Measurements from ENCODE around the gene MED25. TPM values are rescaled to one million over a fixed set of nuclear protein-coding genes. Genes with fewer than 3 reads are reported as not detected.

MED25 gene
- polyA plus RNA-seq, 1 donor from 2014 or later, result 18.9 TPM

GRCh38 chr19:49880162-49880869 lies 62.2 kb downstream of the MED25 start:
- Histone ChIP-seq H3K27me3 (ENCODE audit: insufficient read depth, low read depth, low read length) (no peaks in the 10 kb centered on the region), H3K27ac (ENCODE audit: low read length) (no peak overlapping the region), H3K9me2 (ENCODE audit: insufficient read depth, low read length) (no peaks in the 10 kb centered on the region), H3K4me3 (ENCODE audit: low read length) (no peak overlapping the region), H3K79me2 (replicated peaks; ENCODE audit: insufficient read depth, low read length) (peaks cover 8% of the 10 kb centered on the region), H4K20me1 (ENCODE audit: insufficient read depth) (no peaks in the 10 kb centered on the region), H2AFZ (ENCODE audit: low read depth, low read length) (no peak overlapping the region), H3K9me3 (ENCODE audit: low read length) (peaks cover 6% of the 10 kb centered on the region), H3K36me3 (ENCODE audit: insufficient read depth, low read length) (peaks cover 9% of the 10 kb centered on the region), H3K4me2 (ENCODE audit: low read length) (no peak overlapping the region), H3K9ac (ENCODE audit: low read length) (no peak overlapping the region), H3F3A (ENCODE audit: insufficient read depth, low read length, poor library complexity, severe bottlenecking) (no peaks in the 10 kb centered on the region)
- TF ChIP-seq CTCF (IDR thresholded peaks at IDR 0.05; ENCODE audit: poor library complexity, severe bottlenecking) (no peak), MXI1 (conservative IDR thresholded peaks at IDR 0.05; ENCODE audit: poor library complexity, severe bottlenecking) (no peak), EP300 (conservative IDR thresholded peaks at IDR 0.05; ENCODE audit: poor library complexity, severe bottlenecking) (no peak), EZH2 (IDR thresholded peaks at IDR 0.05; ENCODE audit: borderline replicate concordance, insufficient read depth, low read length, poor library complexity, severe bottlenecking) (no peak), TAF1 (IDR thresholded peaks at IDR 0.05; ENCODE audit: low read depth) (no peak), REST (IDR thresholded peaks at IDR 0.05; ENCODE audit: borderline replicate concordance) (no peak), SMC3 (conservative IDR thresholded peaks at IDR 0.05; ENCODE audit: poor library complexity) (no peak), POLR2AphosphoS5 (IDR thresholded peaks at IDR 0.05) (no peak), RAD21 (conservative IDR thresholded peaks at IDR 0.05) (no peak)

- no peak overlapping the region for H3K4me3 ChIP-seq (ENCODE audit: low read length)
- H3K36me3 ChIP-seq (ENCODE audit: insufficient read depth, low read length), result peaks cover 9% of the 10 kb centered on the region
- H3K4me2 ChIP-seq (ENCODE audit: low read length), result no peak overlapping the region
- no peak overlapping the region for H3K27ac ChIP-seq (ENCODE audit: low read length)
- H3F3A ChIP-seq (ENCODE audit: insufficient read depth, low read length, poor library complexity, severe bottlenecking), result no peaks in the 10 kb centered on the region
- H4K20me1 ChIP-seq (ENCODE audit: insufficient read depth), result no peaks in the 10 kb centered on the region
- H3K79me2 ChIP-seq (replicated peaks; ENCODE audit: insufficient read depth, low read length), result no peaks in the 10 kb centered on the region
- no peak overlapping the region for H3K9ac ChIP-seq (ENCODE audit: low read length)
- TF ChIP-seq REST (IDR thresholded peaks at IDR 0.05; ENCODE audit: borderline replicate concordance) (no peak), EP300 (conservative IDR thresholded peaks at IDR 0.05; ENCODE audit: poor library complexity, severe bottlenecking) (no peak), POLR2AphosphoS5 (IDR thresholded peaks at IDR 0.05) (no peak), CTCF (IDR thresholded peaks at IDR 0.05; ENCODE audit: poor library complexity, severe bottlenecking) (no peak)
- H3K27me3 ChIP-seq (ENCODE audit: insufficient read depth, low read depth, low read length), result no peaks in the 10 kb centered on the region
- H3K9me2 ChIP-seq (ENCODE audit: insufficient read depth, low read length), result no peaks in the 10 kb centered on the region
- H2AFZ ChIP-seq (ENCODE audit: low read depth, low read length), result no peak overlapping the region
- peaks cover 6% of the 10 kb centered on the region for H3K9me3 ChIP-seq (ENCODE audit: low read length)
These were observed 63.1 kb downstream of the MED25 start for GRCh38 chr19:49881186-49881585.
